D341Med (cell line): ENCODE results near the gene BAZ2A.
A peak's percentile ranks its signal among the peaks of the same experiment; 100 is the strongest.
"Not testable (repeated sequence)": the region's sequence is repeated elsewhere in the genome, so short reads cannot be mapped to it uniquely, and the experiment has no call there.

Experiments used
- DNase-seq: peaks from one replicate; pipeline ENCODE4 v3.0.0; 2012; ENCODE audit warnings: low spot score

Gene BAZ2A

GRCh38 chr12:56630180-56630632 lies at the start of gene BAZ2A:
BAZ2A (minus strand) TSS chr12:56630326; CDS start chr12:56617530, 12,796 bp downstream.
- DNase-seq = peak; percentile 94

- DNase-seq = no peak
Measured at GRCh38 chr12:56678852-56679251, 48.7 kb upstream of the BAZ2A start.

GRCh38 chr12:56677680-56678079 lies 47.6 kb upstream of the BAZ2A start:
- DNase-seq = no peak

- DNase-seq = no peak
Measured at GRCh38 chr12:56676851-56677580, 46.9 kb upstream of the BAZ2A start.

- DNase-seq = no peak
Measured at GRCh38 chr12:56671608-56672007, 41.5 kb upstream of the BAZ2A start.

- no peak for DNase-seq
Measured at GRCh38 chr12:56670836-56671235, 40.7 kb upstream of the BAZ2A start.

- DNase-seq = no peak
Measured at GRCh38 chr12:56668197-56668457, 38.0 kb upstream of the BAZ2A start.

GRCh38 chr12:56661979-56662638 lies 32.0 kb upstream of the BAZ2A start:
- no peak for DNase-seq

- no peak for DNase-seq
Measured at GRCh38 chr12:56661560-56661959, 31.4 kb upstream of the BAZ2A start.

- DNase-seq = no peak
Measured at GRCh38 chr12:56658921-56659320, 28.8 kb upstream of the BAZ2A start.

GRCh38 chr12:56657416-56658379 lies 27.6 kb upstream of the BAZ2A start:
- no peak for DNase-seq

- not testable (repeated sequence) for DNase-seq
Measured at GRCh38 chr12:56653781-56654180, 23.7 kb upstream of the BAZ2A start.

- not testable (repeated sequence) for DNase-seq
Measured at GRCh38 chr12:56648023-56648422, 17.9 kb upstream of the BAZ2A start.

- DNase-seq = peak; percentile 96
Measured at GRCh38 chr12:56645717-56646446, 15.8 kb upstream of the BAZ2A start, which contains the start of gene ATP5F1B. ATP5F1B (minus strand) TSS chr12:56645984; CDS start chr12:56645963, 21 bp downstream.

GRCh38 chr12:56645201-56645716 lies 15.1 kb upstream of the BAZ2A start:
- no peak for DNase-seq

GRCh38 chr12:56644654-56645053 lies 14.5 kb upstream of the BAZ2A start:
- no peak for DNase-seq

- no peak for DNase-seq
Measured at GRCh38 chr12:56641219-56641618, 11.1 kb upstream of the BAZ2A start.

- DNase-seq = no peak
Measured at GRCh38 chr12:56637621-56638020, 7.5 kb upstream of the BAZ2A start.

- peak; percentile 91 for DNase-seq
Measured at GRCh38 chr12:56636675-56637540, 6.8 kb upstream of the BAZ2A start.

- peak; percentile 73 for DNase-seq
Measured at GRCh38 chr12:56635806-56636674, 5.9 kb upstream of the BAZ2A start.
